Prostate gland (tissue), 2 donors: ENCODE measurements around the gene MTX2. TPM values are rescaled to one million over a fixed set of nuclear protein-coding genes. Genes with fewer than 3 reads are reported as not detected.

Source experiments
- DNase-seq: peaks from one replicate; pipeline ENCODE4 v3.0.0-alpha.2; 2019; ENCODE audit warnings: low spot score
- H3K27ac ChIP-seq, 2 donors: fragments of 200-600 bp; sonication (generic); 2 replicates each; pipeline ENCODE4 v1.5.1; 2017 to 2019
- H3K27me3 ChIP-seq: fragments of 200-600 bp; sonication (generic); replicated peaks from 2 replicates; pipeline ENCODE4 v1.5.1; 2019; ENCODE audit not compliant: insufficient read depth
- H3K36me3 ChIP-seq, 2 donors: fragments of 200-600 bp; sonication (generic); 1 replicate in 1 of 2; 2 replicates in 1 of 2; pipeline versions ENCODE4 v1.5.1 to v1.8.1; 2017 to 2019
- H3K4me1 ChIP-seq: fragments of 200-600 bp; sonication (generic); replicated peaks from 2 replicates; pipeline ENCODE4 v1.5.1; 2019
- H3K4me3 ChIP-seq, 2 donors: fragments of 200-600 bp; sonication (generic); 2 replicates each; pipeline ENCODE4 v1.5.1; 2017 to 2019
- H3K9me3 ChIP-seq: fragments of 200-600 bp; sonication (generic); 2 replicates; pipeline ENCODE4 v1.5.1; 2017
- POLR2A ChIP-seq: fragments of 450-650 bp; IDR thresholded peaks from one replicate; pipeline ENCODE4 v1.6.1; 2016; ENCODE audit warnings: antibody characterized with exemption, mild to moderate bottlenecking
- POLR2AphosphoS5 ChIP-seq: sonication (generic); formaldehyde crosslinking; IDR thresholded peaks from one replicate; pipeline ENCODE4 v1.6.1; 2017; ENCODE audit warnings: antibody characterized with exemption
- WGBS: methylation state at CpG from one replicate; pipeline ENCODE4 v1.1.5; 2018; 5-methylcytosine and 5-hydroxymethylcytosine counted together
- intact Hi-C: fragments of 100-400 bp; cut with DNase I; formaldehyde crosslinking; loops from one replicate; pipeline ENCODE4 v1.14.2; 2022
- total RNA-seq, 2 donors: library from RNA; depleted of rRNA; stranded (reverse); fragments of >200 nt; gene quantifications; one replicate each; pipeline ENCODE4 v1.1.0, GENCODE V29; 2016
- TF ChIP-seq, protein P1 (sequence below), 4 experiments: fragments of 200-600 bp in 2 of 4; fragments of 450-650 bp in 2 of 4; sonication (generic) in 2 of 4; IDR thresholded peaks; 1 replicate in 3 of 4; 2 replicates in 1 of 4; pipeline ENCODE4 v1.5.1; 2016 to 2019; ENCODE audit warnings: antibody characterized with exemption in 4 of 4, mild to moderate bottlenecking in 2 of 4, moderate library complexity in 2 of 4

The MTX2 gene
- total RNA-seq, 2 donors from 2014 or later = 33.3 to 47.6 TPM

DNA sequence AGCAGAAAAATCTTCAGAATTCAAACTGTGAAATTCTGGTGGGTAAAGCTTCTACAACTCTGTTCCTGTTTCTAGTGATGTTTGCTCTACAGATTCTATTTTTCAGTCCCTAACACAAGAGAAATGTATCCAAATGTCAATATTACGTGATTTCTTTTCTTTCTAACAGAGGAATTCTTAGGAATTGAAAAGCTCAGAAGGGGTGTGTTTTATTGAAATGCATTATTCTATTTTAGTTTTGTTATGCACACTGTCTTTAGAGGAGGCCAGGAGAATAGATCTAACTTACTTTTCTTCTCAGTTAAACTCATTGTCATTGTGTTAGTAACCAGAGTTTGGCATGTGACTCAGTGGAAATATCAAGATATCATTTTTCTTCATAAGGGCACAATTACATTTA lies 62.4 kb downstream of the MTX2 start:
- Histone ChIP-seq H3K4me3 (no peak overlapping the region), H3K27me3 (no peaks in the 10 kb centered on the region), H3K4me1 (no peaks in the 10 kb centered on the region), H3K36me3 (no peaks in the 10 kb centered on the region), H3K9me3 (no peaks in the 10 kb centered on the region), H3K27ac (no peak overlapping the region)
- 96% methylated on average over 1 of the region's 1 CpG for WGBS
- intact Hi-C loops = no loop called here
- no peak for DNase-seq
- TF ChIP-seq POLR2AphosphoS5 = no peak
- TF ChIP-seq, protein P1, sequence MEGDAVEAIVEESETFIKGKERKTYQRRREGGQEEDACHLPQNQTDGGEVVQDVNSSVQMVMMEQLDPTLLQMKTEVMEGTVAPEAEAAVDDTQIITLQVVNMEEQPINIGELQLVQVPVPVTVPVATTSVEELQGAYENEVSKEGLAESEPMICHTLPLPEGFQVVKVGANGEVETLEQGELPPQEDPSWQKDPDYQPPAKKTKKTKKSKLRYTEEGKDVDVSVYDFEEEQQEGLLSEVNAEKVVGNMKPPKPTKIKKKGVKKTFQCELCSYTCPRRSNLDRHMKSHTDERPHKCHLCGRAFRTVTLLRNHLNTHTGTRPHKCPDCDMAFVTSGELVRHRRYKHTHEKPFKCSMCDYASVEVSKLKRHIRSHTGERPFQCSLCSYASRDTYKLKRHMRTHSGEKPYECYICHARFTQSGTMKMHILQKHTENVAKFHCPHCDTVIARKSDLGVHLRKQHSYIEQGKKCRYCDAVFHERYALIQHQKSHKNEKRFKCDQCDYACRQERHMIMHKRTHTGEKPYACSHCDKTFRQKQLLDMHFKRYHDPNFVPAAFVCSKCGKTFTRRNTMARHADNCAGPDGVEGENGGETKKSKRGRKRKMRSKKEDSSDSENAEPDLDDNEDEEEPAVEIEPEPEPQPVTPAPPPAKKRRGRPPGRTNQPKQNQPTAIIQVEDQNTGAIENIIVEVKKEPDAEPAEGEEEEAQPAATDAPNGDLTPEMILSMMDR (IDR thresholded peaks at IDR 0.05) = no peak
- no peak for TF ChIP-seq POLR2A

- TF ChIP-seq POLR2A (no peak), POLR2AphosphoS5 (no peak)
- TF ChIP-seq, protein P1 (IDR thresholded peaks at IDR 0.05) = no peak
- Histone ChIP-seq H3K27me3 (no peaks in the 10 kb centered on the region), H3K9me3 (no peaks in the 10 kb centered on the region), H3K27ac (no peak overlapping the region), H3K4me1 (peaks cover 4% of the 10 kb centered on the region), H3K36me3 (no peaks in the 10 kb centered on the region), H3K4me3 (no peak overlapping the region)
- DNase-seq = no peak
- WGBS = 98% methylated on average over 1 of the region's 1 CpG
- intact Hi-C loops = no loop called here
These were observed 65.5 kb downstream of the MTX2 start for GRCh38 chr2:176334729-176335128.

DNA sequence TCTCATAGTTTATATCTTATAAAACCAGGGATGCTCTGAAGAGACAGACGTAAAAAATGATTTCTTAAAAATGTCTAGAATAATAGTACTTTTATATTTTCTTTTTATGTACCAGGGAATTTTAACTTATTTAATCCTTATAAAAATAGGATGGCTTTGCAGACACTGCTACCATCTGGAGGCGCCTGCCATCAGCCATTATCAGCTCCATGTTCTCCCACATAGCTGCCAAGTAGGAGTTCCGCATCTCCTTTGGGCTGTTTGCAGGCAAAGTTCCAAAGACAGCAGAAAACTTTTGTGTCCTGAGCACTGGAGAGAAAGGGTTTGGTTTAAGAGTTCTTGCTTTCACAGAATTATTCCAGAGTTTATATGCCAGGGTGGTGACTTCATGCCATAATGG lies 69.2 kb downstream of the MTX2 start:
- TF ChIP-seq POLR2AphosphoS5 = no peak
- no peak for TF ChIP-seq POLR2A
- Histone ChIP-seq H3K4me3 (no peak overlapping the region), H3K9me3 (no peaks in the 10 kb centered on the region), H3K4me1 (peaks cover 4% of the 10 kb centered on the region), H3K27ac (no peak overlapping the region), H3K36me3 (no peaks in the 10 kb centered on the region), H3K27me3 (no peaks in the 10 kb centered on the region)
- WGBS = 65% methylated on average over 3 of the region's 3 CpGs
- DNase-seq = no peak
- intact Hi-C loops = no loop called here

DNA sequence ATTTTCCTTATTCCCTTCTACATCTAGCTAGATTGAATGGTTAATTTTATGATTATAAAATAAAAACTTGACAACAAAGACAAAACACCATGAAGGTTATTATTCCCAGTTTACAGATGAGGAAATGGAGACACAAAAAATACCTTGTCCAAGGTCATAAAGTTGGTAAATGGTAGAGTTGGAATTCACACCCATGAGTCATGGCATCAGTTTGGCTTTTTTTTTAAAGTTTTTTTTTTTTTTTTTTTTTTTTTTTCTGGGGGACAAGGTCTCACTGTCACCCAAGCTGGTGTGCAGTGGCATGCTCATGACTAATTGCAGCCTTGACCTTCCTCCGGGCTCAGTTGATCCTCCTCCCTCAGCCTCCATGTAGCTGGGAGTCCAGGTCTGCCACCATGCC lies 70.0 kb downstream of the MTX2 start:
- Histone ChIP-seq H3K27me3 (no peaks in the 10 kb centered on the region), H3K27ac (no peak overlapping the region), H3K4me3 (no peak overlapping the region), H3K9me3 (no peaks in the 10 kb centered on the region), H3K36me3 (no peaks in the 10 kb centered on the region), H3K4me1 (peaks cover 4% of the 10 kb centered on the region)
- TF ChIP-seq POLR2AphosphoS5 = no peak
- intact Hi-C loops = no loop called here
- 100% methylated on average over 1 of the region's 1 CpG for WGBS
- DNase-seq = no peak

DNA sequence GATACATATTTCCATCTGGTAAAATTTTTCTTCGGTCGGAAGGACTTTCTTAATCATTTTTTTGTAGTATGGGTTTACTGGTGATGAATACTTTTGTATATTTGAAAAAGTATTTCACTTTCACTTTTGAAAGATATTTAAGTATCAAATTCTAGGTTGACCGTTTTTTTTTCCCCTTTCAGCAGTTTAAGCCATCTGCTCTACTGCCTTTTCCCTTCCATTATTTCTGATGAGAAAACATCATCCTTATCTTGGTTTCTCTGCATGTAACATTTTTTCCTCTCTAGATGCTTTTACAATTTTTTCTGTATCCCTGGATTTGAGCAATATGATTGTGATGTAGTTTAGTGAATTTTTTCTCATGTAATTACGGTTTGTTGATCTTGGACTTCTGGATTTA lies 87.0 kb downstream of the MTX2 start:
- no peaks in the 10 kb centered on the region for H3K27me3 ChIP-seq
- no peak for DNase-seq
- no peaks in the 10 kb centered on the region for H3K36me3 ChIP-seq
- no peaks in the 10 kb centered on the region for H3K9me3 ChIP-seq
- 84% methylated on average over 4 of the region's 4 CpGs for WGBS
- no peak overlapping the region for H3K27ac ChIP-seq
- no peaks in the 10 kb centered on the region for H3K4me1 ChIP-seq
- intact Hi-C loops = no loop called here
- TF ChIP-seq POLR2AphosphoS5 (no peak), POLR2A (no peak)
- TF ChIP-seq, protein P1 (IDR thresholded peaks at IDR 0.05) = no peak
- H3K4me3 ChIP-seq = no peak overlapping the region

DNA sequence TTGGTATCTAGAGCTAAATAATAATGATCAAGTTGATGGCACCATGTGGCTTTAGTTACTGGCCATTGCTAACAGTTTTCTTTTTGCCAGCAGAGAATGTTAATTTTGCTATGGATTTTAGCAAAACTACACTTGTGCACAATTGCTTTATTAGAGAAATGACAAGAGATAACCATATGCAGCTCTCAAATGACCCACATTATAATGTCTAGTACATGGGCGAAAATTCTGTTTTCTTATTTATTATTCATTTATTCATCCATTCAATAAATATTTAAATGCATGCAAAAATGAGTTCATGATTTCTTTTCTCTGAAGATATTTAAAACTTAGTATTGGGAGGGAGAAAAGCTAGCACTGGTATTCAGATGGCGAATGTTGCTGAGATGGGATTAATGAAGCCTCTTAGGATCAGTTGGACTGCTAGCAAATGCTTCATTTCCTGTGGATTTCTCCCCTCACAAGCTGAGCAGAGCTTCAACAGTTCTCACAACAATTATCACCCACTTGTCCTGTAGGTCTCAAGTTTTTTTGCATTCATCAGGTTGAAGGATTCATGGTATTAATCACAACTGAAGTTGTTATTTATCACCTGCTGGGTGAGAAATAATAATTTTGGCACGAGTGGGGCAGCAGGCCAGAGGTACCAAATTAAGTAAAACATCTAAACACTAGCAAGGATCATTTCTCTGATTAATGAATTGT lies 95.2 kb downstream of the MTX2 start:
- TF ChIP-seq POLR2AphosphoS5 (no peak), POLR2A (no peak)
- TF ChIP-seq, protein P1 (IDR thresholded peaks at IDR 0.05) = no peak
- no peak for DNase-seq
- intact Hi-C loops = no loop called here
- WGBS = 75% methylated on average over 3 of the region's 3 CpGs
- H3K4me3 ChIP-seq = no peak overlapping the region
- H3K27me3 ChIP-seq = no peaks in the 10 kb centered on the region
- H3K4me1 ChIP-seq = no peaks in the 10 kb centered on the region
- H3K36me3 ChIP-seq = no peaks in the 10 kb centered on the region
- no peaks in the 10 kb centered on the region for H3K9me3 ChIP-seq
- no peak overlapping the region for H3K27ac ChIP-seq
